ENCODE data around the gene PRKAR2A. TPM values are rescaled to one million over a fixed set of nuclear protein-coding genes. Genes with fewer than 3 reads are reported as not detected.

PRKAR2A gene
- total RNA-seq, 4 donors from 2014 or later: 26.9 to 77.1 (median 46.2) TPM

DNA sequence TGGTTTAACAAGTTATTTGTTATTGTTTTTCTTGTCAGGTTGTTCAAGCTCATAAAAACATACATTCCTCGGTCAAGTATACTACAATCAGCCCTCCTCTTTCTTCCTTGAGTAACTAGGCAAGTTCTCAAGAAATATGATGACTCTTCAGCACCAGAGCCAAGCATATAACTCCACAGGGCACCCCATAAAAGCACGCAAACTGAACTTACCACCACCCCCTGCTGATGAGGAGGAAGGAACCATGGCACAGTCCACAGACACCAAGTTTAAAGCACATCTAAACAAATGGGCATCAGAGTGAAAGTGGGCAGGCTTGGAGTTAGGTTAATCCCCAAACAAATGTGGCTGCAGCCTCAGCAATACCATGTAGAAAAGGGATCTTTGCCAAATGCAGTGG is 135.9 kb downstream of the PRKAR2A start:
- TF ChIP-seq, protein P1, sequence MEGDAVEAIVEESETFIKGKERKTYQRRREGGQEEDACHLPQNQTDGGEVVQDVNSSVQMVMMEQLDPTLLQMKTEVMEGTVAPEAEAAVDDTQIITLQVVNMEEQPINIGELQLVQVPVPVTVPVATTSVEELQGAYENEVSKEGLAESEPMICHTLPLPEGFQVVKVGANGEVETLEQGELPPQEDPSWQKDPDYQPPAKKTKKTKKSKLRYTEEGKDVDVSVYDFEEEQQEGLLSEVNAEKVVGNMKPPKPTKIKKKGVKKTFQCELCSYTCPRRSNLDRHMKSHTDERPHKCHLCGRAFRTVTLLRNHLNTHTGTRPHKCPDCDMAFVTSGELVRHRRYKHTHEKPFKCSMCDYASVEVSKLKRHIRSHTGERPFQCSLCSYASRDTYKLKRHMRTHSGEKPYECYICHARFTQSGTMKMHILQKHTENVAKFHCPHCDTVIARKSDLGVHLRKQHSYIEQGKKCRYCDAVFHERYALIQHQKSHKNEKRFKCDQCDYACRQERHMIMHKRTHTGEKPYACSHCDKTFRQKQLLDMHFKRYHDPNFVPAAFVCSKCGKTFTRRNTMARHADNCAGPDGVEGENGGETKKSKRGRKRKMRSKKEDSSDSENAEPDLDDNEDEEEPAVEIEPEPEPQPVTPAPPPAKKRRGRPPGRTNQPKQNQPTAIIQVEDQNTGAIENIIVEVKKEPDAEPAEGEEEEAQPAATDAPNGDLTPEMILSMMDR (IDR thresholded peaks at IDR 0.05): no peak
- TF ChIP-seq POLR2A (IDR thresholded peaks at IDR 0.05): no peak
- Histone ChIP-seq H3K27me3 (no peaks in the 10 kb centered on the region), H3K27ac (no peak overlapping the region), H3K9me3 (no peaks in the 10 kb centered on the region), H3K4me3 (replicated peaks in 1 of 3) (no peak overlapping the region), H3K36me3 (peaks cover 0 to 6% of the 10 kb centered on the region in 2 donors), H3K4me1 (peaks cover 41 to 52% of the 10 kb centered on the region in 2 donors)
- 49 to 59% methylated on average over 2 of the region's 2 CpGs for WGBS, 2 donors
- DNase-seq: no peak
- intact Hi-C loops (cut with DNase I): no loop called here

DNA sequence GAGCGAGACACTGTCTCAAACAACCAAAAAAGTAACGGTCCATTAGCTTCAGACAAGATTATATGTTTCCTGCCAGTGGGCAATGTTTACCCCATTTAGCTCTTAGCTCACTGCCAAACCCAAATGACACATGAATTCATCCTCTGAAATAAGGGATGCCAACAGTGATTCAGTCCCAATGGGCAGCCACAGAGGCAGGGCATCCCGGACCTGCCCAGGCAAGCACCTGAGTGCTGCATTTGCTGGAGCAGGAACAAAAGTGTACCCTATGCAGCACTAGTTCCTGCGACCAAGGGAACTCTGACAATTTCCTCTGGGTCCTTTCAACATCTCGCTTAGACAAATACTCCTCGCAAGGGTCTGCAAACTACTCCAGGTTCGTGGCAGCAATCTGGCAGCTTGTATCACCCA is 138.6 kb downstream of the PRKAR2A start:
- WGBS, 2 donors: 73 to 74% methylated on average over 7 of the region's 7 CpGs
- Histone ChIP-seq H3K36me3 (peaks cover 0 to 6% of the 10 kb centered on the region in 2 donors), H3K4me3 (replicated peaks in 1 of 3) (no peak overlapping the region), H3K27ac (no peak overlapping the region), H3K4me1 (peaks cover 28 to 39% of the 10 kb centered on the region in 2 donors), H3K9me3 (no peaks in the 10 kb centered on the region), H3K27me3 (no peaks in the 10 kb centered on the region)
- no peak for DNase-seq
- intact Hi-C loops (cut with DNase I): no loop called here
- TF ChIP-seq, protein P1 (IDR thresholded peaks at IDR 0.05): no peak
- no peak for TF ChIP-seq POLR2A (IDR thresholded peaks at IDR 0.05)

DNA sequence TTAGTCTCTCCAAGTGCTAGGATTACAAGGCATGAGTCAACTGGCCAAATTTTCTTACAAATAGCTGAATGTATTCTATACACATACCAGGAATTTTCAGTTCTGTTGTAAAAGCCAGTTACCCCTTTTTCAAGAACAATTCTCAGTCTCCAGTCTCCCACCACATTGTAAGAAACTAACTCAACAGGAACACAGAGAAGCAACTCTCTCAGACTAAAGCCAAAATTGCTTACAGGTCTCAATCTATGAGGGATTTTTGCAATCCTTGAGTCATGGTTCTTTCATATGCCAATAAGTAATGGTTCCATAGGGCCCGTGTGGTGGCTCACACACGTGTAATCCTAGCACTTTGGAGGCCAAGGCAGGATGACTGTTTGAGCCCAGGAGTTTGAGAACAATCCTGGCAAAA is 139.2 kb downstream of the PRKAR2A start:
- Histone ChIP-seq H3K9me3 (no peaks in the 10 kb centered on the region), H3K36me3 (peaks cover 0 to 6% of the 10 kb centered on the region in 2 donors), H3K27ac (no peak overlapping the region), H3K27me3 (no peaks in the 10 kb centered on the region), H3K4me3 (replicated peaks in 1 of 3) (no peak overlapping the region), H3K4me1 (peaks cover 32 to 44% of the 10 kb centered on the region in 2 donors)
- TF ChIP-seq POLR2A (IDR thresholded peaks at IDR 0.05): no peak
- TF ChIP-seq, protein P1 (IDR thresholded peaks at IDR 0.05): no peak
- 60 to 61% methylated on average over 2 of the region's 2 CpGs for WGBS, 2 donors
- intact Hi-C loops (cut with DNase I): no loop called here
- DNase-seq: no peak

DNA sequence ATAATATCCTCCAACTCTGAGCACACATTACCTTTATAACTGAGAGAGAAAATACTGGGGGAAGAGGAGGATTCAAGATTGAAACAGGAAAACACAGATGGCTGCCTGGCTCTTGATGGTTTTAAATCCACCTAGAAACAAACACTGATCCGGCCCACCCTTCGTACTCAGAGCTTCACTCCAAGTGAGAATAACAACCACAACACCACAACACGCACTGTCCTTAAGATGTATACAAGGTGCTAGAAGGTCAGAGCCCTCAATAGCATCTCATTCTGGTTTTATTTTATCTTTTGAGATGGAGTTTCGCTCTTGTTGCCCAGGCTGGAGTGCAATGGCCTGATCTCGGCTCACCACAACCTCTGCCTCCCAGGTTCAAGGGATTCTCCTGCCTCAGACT is 140.5 kb downstream of the PRKAR2A start:
- Histone ChIP-seq H3K4me1 (peaks cover 26 to 32% of the 10 kb centered on the region in 2 donors), H3K9me3 (no peaks in the 10 kb centered on the region), H3K27ac (no peak overlapping the region), H3K27me3 (no peaks in the 10 kb centered on the region), H3K4me3 (replicated peaks in 1 of 3) (no peak overlapping the region), H3K36me3 (peaks cover 0 to 6% of the 10 kb centered on the region in 2 donors)
- 94 to 96% methylated on average over 5 of the region's 5 CpGs for WGBS, 2 donors
- no peak for DNase-seq
- intact Hi-C loops (cut with DNase I): no loop called here
- no peak for TF ChIP-seq POLR2A (IDR thresholded peaks at IDR 0.05)
- TF ChIP-seq, protein P1 (IDR thresholded peaks at IDR 0.05): no peak

DNA sequence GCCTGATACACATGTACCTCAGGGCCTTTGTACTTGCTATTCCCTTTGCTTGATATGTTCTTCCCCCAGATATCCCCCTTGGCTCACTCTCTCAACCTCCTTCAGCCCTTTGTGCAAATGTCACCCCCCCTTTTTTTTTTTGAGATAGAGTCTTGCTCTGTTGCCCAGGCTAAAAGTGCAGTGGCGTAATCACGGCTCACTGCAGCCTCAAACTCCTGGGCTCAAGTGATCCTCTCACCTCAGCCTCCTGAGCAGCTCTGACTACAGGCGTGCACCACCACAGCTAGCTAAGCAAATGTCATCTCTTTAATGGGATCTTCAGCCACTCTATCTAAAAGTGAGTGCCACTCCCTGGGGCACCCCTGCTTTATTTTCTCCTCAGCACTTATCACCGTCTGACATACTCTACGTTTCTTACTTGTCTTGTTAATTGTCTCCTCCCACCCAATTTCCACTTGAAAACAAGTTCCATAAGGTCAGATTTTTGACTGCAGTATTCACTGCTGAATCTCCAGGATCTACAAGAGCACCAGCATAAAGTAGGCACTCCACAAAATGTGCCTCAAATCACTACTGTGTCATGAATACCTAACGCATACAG is 145.3 kb downstream of the PRKAR2A start:
- WGBS, 2 donors: 94 to 95% methylated on average over 6 of the region's 6 CpGs

More for the DNA sequence above, 145.3 kb downstream of the PRKAR2A start:
- peaks cover 7 to 13% of the 10 kb centered on the region in 2 donors for H3K4me1 ChIP-seq
- no peak for DNase-seq
- TF ChIP-seq, protein P1 (IDR thresholded peaks at IDR 0.05): no peak
- no peak for TF ChIP-seq POLR2A (IDR thresholded peaks at IDR 0.05)
- H3K27ac ChIP-seq: no peak overlapping the region
- intact Hi-C loops (cut with DNase I): no loop called here
- no peaks in the 10 kb centered on the region for H3K9me3 ChIP-seq
- no peak overlapping the region for H3K4me3 ChIP-seq (replicated peaks in 1 of 3)
- H3K27me3 ChIP-seq: no peaks in the 10 kb centered on the region
- peaks cover 0 to 3% of the 10 kb centered on the region in 2 donors for H3K36me3 ChIP-seq
